GM19395 (cell line): Measurements from ENCODE around the gene HOXA11.

Experiments used
- ATAC-seq: cut with Tn5 transposase; IDR thresholded peaks from one replicate; pipeline ENCODE4 v1.9.1; 2021; ENCODE audit warnings: mild to moderate bottlenecking, moderate library complexity; ENCODE audit not compliant: unreplicated experiment

The HOXA11 gene

GRCh38 chr7:27148756-27149641 is 36.0 kb downstream of the HOXA11 start:
- no peak for ATAC-seq

- ATAC-seq: no peak
Observed at GRCh38 chr7:27148031-27148755, 36.8 kb downstream of the HOXA11 start.

- ATAC-seq: no peak
Observed at GRCh38 chr7:27147199-27148030, 37.6 kb downstream of the HOXA11 start, which contains the start of gene HOXA6. Gene HOXA6 (minus strand): TSS chr7:27147774. CDS start chr7:27147749, 25 bp downstream.

- no peak for ATAC-seq
Observed at GRCh38 chr7:27146491-27147198, 38.4 kb downstream of the HOXA11 start.

GRCh38 chr7:27145914-27146412 is 39.1 kb downstream of the HOXA11 start:
- no peak for ATAC-seq

GRCh38 chr7:27145165-27145913 is 39.7 kb downstream of the HOXA11 start:
- no peak for ATAC-seq

GRCh38 chr7:27144781-27145164 is 40.3 kb downstream of the HOXA11 start:
- no peak for ATAC-seq

GRCh38 chr7:27143950-27144780 is 40.9 kb downstream of the HOXA11 start:
- no peak for ATAC-seq

- ATAC-seq: no peak
Observed at GRCh38 chr7:27143023-27143949, 41.7 kb downstream of the HOXA11 start, which contains the start of gene HOXA5. Gene HOXA5 (minus strand): TSS chr7:27143681. CDS start chr7:27143607, 74 bp downstream.

GRCh38 chr7:27142580-27143022 is 42.4 kb downstream of the HOXA11 start:
- ATAC-seq: no peak

- ATAC-seq: no peak
Observed at GRCh38 chr7:27141923-27142579, 43.0 kb downstream of the HOXA11 start.

GRCh38 chr7:27141137-27141922 is 43.7 kb downstream of the HOXA11 start:
- no peak for ATAC-seq

GRCh38 chr7:27140126-27140857 is 44.7 kb downstream of the HOXA11 start:
- ATAC-seq: no peak

GRCh38 chr7:27139334-27140125 is 45.5 kb downstream of the HOXA11 start:
- ATAC-seq: no peak

GRCh38 chr7:27138985-27139333 is 46.1 kb downstream of the HOXA11 start:
- no peak for ATAC-seq
